ENCODE results near the gene MRPL51. TPM values are rescaled to one million over a fixed set of nuclear protein-coding genes. Genes with fewer than 3 reads are reported as not detected.

Gene MRPL51
- total RNA-seq, 1 donor: 113 TPM

- no peak overlapping the region for H3K4me3 ChIP-seq (ENCODE audit: low read depth, low read length)
- TF ChIP-seq CTCF (IDR thresholded peaks at IDR 0.05; ENCODE audit: insufficient read depth, low read length): no peak
- no peak for DNase-seq (ENCODE audit: low read depth)
Observed at GRCh38 chr12:6530576-6531260, 37.7 kb upstream of the MRPL51 start.

GRCh38 chr12:6529291-6529737, 36.3 kb upstream of the MRPL51 start:
- no peak for TF ChIP-seq CTCF (IDR thresholded peaks at IDR 0.05; ENCODE audit: insufficient read depth, low read length)
- no peak for DNase-seq (ENCODE audit: low read depth)
- no peak overlapping the region for H3K4me3 ChIP-seq (ENCODE audit: low read depth, low read length)

GRCh38 chr12:6528539-6529235, 35.6 kb upstream of the MRPL51 start:
- no peak overlapping the region for H3K4me3 ChIP-seq (ENCODE audit: low read depth, low read length)
- TF ChIP-seq CTCF (IDR thresholded peaks at IDR 0.05; ENCODE audit: insufficient read depth, low read length): no peak
- DNase-seq (ENCODE audit: low read depth): no peak

- H3K4me3 ChIP-seq (ENCODE audit: low read depth, low read length): no peak overlapping the region
- TF ChIP-seq CTCF (IDR thresholded peaks at IDR 0.05; ENCODE audit: insufficient read depth, low read length): no peak
- DNase-seq (ENCODE audit: low read depth): no peak
Observed at GRCh38 chr12:6527711-6528110, 34.6 kb upstream of the MRPL51 start.

- no peak for DNase-seq (ENCODE audit: low read depth)
- no peak overlapping the region for H3K4me3 ChIP-seq (ENCODE audit: low read depth, low read length)
- no peak for TF ChIP-seq CTCF (IDR thresholded peaks at IDR 0.05; ENCODE audit: insufficient read depth, low read length)
Observed at GRCh38 chr12:6526766-6527525, 33.9 kb upstream of the MRPL51 start.

- no peak overlapping the region for H3K4me3 ChIP-seq (ENCODE audit: low read depth, low read length)
- TF ChIP-seq CTCF (IDR thresholded peaks at IDR 0.05; ENCODE audit: insufficient read depth, low read length): no peak
- no peak for DNase-seq (ENCODE audit: low read depth)
Observed at GRCh38 chr12:6526201-6526600, 33.1 kb upstream of the MRPL51 start.

Data from fibroblast of the aortic adventitia (primary cell).